Mucosa of rectum (tissue), 2 donors: ENCODE data around the gene PLET1.
A peak's percentile ranks its signal among the peaks of the same experiment; 100 is the strongest.

Experiments used
- H3K27ac ChIP-seq, 2 donors: one replicate each; pipeline ENCODE4 v1.7.0; 2013; ENCODE audit warnings: inconsistent platforms in 2 of 2, low read depth in 2 of 2, low read length in 2 of 2
- H3K27me3 ChIP-seq, 2 donors: one replicate each; pipeline ENCODE4 v1.7.0; 2013; ENCODE audit warnings: low read length in 2 of 2; ENCODE audit not compliant: control insufficient read depth in 2 of 2, insufficient read depth in 2 of 2
- H3K36me3 ChIP-seq, 2 donors: one replicate each; pipeline ENCODE4 v1.7.0; 2013; ENCODE audit warnings: low read length in 2 of 2; ENCODE audit not compliant: control insufficient read depth in 2 of 2, insufficient read depth in 2 of 2
- H3K4me1 ChIP-seq, 2 donors: one replicate each; pipeline ENCODE4 v1.7.0; 2013; ENCODE audit warnings: low read length in 2 of 2, mild to moderate bottlenecking in 1 of 2; ENCODE audit not compliant: control insufficient read depth in 2 of 2, insufficient read depth in 2 of 2
- H3K4me3 ChIP-seq, 2 donors: one replicate each; pipeline ENCODE4 v1.7.0; 2013; ENCODE audit warnings: low read length in 2 of 2
- H3K9ac ChIP-seq, 2 donors: one replicate each; pipeline ENCODE4 v1.7.0; 2013; ENCODE audit warnings: low read length in 2 of 2, low read depth in 1 of 2, mild to moderate bottlenecking in 1 of 2
- H3K9me3 ChIP-seq, 2 donors: one replicate each; pipeline ENCODE4 v1.7.0; 2013; ENCODE audit warnings: low read length in 2 of 2; ENCODE audit not compliant: control insufficient read depth in 2 of 2
- donor health status: healthy.
- donor health status: Normal muscosa, but diverticular disease.

The PLET1 gene

DNA sequence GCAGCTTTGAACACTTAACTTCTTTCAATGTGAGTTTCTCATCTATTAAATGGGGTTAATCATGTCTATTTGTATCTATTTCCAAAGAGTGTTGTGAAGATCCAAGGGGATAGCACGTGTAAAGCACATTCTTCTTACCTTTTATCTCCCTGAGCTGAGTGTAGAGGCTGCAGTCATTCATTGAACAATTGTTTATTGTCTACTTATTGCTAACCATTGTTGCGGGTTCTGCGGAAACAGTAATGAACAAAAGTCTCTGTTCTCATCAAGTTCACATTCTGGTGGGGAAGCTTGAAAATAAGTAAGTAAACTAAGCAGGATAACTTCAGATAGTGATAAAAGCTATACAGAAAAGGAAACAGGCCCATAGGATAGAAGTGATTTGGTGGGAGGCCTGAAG is 27.4 kb upstream of the PLET1 start:
- Histone ChIP-seq H3K27me3 (no peaks in the 10 kb centered on the region), H3K4me1 (peaks cover 5 to 8% of the 10 kb centered on the region in 2 donors), H3K36me3 (no peaks in the 10 kb centered on the region), H3K9ac (no peak overlapping the region), H3K27ac (no peak overlapping the region), H3K9me3 (no peaks in the 10 kb centered on the region), H3K4me3 (no peak overlapping the region)

- H3K4me3 ChIP-seq: no peak overlapping the region
- H3K36me3 ChIP-seq: no peaks in the 10 kb centered on the region
- no peak overlapping the region for H3K27ac ChIP-seq
- no peaks in the 10 kb centered on the region for H3K9me3 ChIP-seq
- peaks cover 7 to 10% of the 10 kb centered on the region in 2 donors for H3K4me1 ChIP-seq
- H3K27me3 ChIP-seq: no peaks in the 10 kb centered on the region
- no peak overlapping the region for H3K9ac ChIP-seq
These were observed 25.2 kb upstream of the PLET1 start for GRCh38 chr11:112285841-112286311.

GRCh38 chr11:112281726-112282125 is 21.1 kb upstream of the PLET1 start:
- Histone ChIP-seq H3K9ac (no peak overlapping the region), H3K27ac (no peak overlapping the region), H3K36me3 (no peaks in the 10 kb centered on the region), H3K4me3 (peak overlapping the region; percentile 34 to 42), H3K9me3 (no peaks in the 10 kb centered on the region), H3K27me3 (no peaks in the 10 kb centered on the region), H3K4me1 (peaks cover 6 to 8% of the 10 kb centered on the region in 2 donors)

DNA sequence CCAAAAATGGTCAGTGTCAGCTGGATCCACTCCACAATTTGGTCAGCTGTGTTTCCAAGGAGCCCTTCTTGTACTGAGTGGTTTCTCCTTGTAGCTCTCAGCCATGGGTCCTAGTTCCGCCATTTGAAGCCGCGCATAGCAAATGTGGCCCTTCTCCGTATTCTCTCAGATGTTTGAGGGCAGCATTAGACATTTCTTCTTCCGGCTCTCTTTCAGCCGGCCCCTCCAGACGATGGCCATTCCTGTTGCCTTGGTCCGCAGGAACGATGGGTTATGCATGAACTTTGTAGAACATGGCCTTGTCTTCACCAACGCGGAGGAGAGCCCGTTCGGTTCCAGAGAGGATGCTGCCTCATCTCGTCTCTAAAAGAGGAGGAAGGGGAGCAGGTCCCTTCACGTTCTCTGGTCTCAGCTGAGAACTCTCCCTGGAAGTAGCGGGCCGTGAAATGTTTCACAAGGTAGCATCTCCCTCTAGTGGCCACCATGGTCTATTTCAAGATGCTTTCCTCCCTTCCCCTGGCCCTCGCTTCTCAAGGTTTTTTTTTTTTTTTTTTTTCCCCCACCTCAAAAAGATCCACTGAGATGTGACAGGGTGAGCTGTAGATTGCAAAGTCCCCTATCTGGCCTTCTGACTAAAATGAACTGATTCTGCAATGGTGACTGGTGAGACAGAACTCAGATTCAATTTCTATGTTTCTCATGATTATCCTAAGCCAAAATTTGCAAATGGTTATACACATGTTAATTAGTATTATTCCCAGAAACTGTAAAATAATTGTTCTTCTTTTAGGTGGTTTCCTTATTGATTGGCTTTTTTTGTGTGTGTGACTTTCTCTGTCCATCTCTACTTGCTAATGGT is 19.8 kb upstream of the PLET1 start:
- Histone ChIP-seq H3K27ac (no peak overlapping the region), H3K4me1 (peaks cover 6 to 8% of the 10 kb centered on the region in 2 donors), H3K9me3 (no peaks in the 10 kb centered on the region), H3K36me3 (no peaks in the 10 kb centered on the region), H3K27me3 (no peaks in the 10 kb centered on the region), H3K9ac (peak overlapping the region in 1 of 2 donors; percentile 25), H3K4me3 (peak overlapping the region; percentile 59 to 67)

DNA sequence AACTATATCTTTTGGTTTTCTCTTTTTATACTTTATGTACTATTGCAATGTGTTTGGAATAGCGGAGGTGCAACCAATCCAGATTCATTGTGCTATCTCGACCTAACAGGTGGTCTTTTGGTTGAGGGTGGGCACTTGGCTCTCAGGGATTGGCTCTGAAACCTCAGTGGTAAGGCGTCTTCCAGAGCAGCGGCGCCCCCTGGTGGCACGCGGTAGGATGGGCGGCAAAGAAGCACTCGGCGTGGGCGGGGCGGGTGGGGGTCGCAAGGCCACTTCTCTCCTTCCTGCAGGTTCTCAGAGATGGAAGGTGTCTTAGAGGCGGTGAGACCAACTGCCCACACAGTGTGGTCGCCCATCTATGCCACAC is 19.2 kb upstream of the PLET1 start:
- no peak overlapping the region for H3K27ac ChIP-seq
- no peak overlapping the region for H3K9ac ChIP-seq
- peaks cover 6 to 8% of the 10 kb centered on the region in 2 donors for H3K4me1 ChIP-seq
- peak overlapping the region; percentile 59 to 67 for H3K4me3 ChIP-seq
- H3K36me3 ChIP-seq: no peaks in the 10 kb centered on the region
- no peaks in the 10 kb centered on the region for H3K27me3 ChIP-seq
- no peaks in the 10 kb centered on the region for H3K9me3 ChIP-seq

- H3K4me1 ChIP-seq: peaks cover 6 to 8% of the 10 kb centered on the region in 2 donors
- H3K36me3 ChIP-seq: no peaks in the 10 kb centered on the region
- no peak overlapping the region for H3K9ac ChIP-seq
- no peak overlapping the region for H3K27ac ChIP-seq
- H3K4me3 ChIP-seq: no peak overlapping the region
- H3K9me3 ChIP-seq: no peaks in the 10 kb centered on the region
- no peaks in the 10 kb centered on the region for H3K27me3 ChIP-seq
These were observed 18.1 kb upstream of the PLET1 start for GRCh38 chr11:112278803-112279202.

DNA sequence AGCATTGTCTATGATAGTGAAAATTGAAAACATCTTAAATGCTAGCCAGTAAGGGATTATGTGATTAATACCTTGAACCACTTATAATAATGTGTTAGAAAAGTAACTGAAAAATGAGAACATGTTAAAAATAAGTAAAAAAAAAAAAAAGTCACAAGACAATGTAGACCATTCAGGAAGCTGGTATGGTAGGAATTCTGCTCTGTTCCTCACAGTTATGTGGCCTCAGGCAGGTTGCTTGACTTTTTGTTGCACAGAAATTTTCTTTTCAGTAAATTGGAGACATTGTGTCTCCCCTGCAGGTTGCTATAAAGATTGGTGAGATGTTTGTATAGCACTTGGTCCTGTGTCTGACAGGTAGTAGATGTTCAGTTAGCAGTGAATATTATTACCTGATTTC is 17.3 kb upstream of the PLET1 start:
- H3K4me1 ChIP-seq: peaks cover 6 to 8% of the 10 kb centered on the region in 2 donors
- H3K9ac ChIP-seq: no peak overlapping the region
- no peaks in the 10 kb centered on the region for H3K9me3 ChIP-seq
- no peaks in the 10 kb centered on the region for H3K36me3 ChIP-seq
- no peak overlapping the region for H3K4me3 ChIP-seq
- no peaks in the 10 kb centered on the region for H3K27me3 ChIP-seq
- no peak overlapping the region for H3K27ac ChIP-seq

GRCh38 chr11:112277029-112277428 is 16.4 kb upstream of the PLET1 start:
- no peaks in the 10 kb centered on the region for H3K9me3 ChIP-seq
- H3K4me1 ChIP-seq: peaks cover 6% of the 10 kb centered on the region in 2 donors
- no peak overlapping the region for H3K9ac ChIP-seq
- no peaks in the 10 kb centered on the region for H3K27me3 ChIP-seq
- H3K27ac ChIP-seq: no peak overlapping the region
- H3K4me3 ChIP-seq: no peak overlapping the region
- H3K36me3 ChIP-seq: no peaks in the 10 kb centered on the region

GRCh38 chr11:112274007-112274783 is 13.5 kb upstream of the PLET1 start:
- H3K4me1 ChIP-seq: no peaks in the 10 kb centered on the region
- H3K4me3 ChIP-seq: no peak overlapping the region
- no peaks in the 10 kb centered on the region for H3K9me3 ChIP-seq
- H3K36me3 ChIP-seq: no peaks in the 10 kb centered on the region
- no peaks in the 10 kb centered on the region for H3K27me3 ChIP-seq
- no peak overlapping the region for H3K27ac ChIP-seq
- no peak overlapping the region for H3K9ac ChIP-seq

DNA sequence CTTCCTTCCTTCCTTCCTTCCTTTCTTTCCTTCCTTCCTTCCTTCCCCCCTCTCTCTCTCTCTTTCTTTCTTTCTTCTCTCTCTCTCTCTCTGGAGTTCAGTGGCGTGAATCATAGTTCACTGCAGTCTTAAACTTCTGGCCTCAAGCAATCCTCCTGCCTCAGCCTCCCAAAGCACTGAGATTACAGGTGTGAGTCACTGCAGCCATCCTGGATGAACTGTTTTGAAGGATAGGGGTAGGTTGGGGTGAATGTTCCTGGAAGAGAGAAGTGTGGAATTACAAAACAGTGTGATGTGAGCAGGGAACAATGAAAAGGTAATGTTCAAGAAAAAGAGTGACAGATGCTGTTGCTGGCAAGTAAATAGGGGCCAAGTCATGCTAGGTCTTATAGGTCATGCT is 12.4 kb upstream of the PLET1 start:
- H3K36me3 ChIP-seq: no peaks in the 10 kb centered on the region
- no peaks in the 10 kb centered on the region for H3K9me3 ChIP-seq
- H3K27me3 ChIP-seq: no peaks in the 10 kb centered on the region
- no peak overlapping the region for H3K9ac ChIP-seq
- H3K4me3 ChIP-seq: no peak overlapping the region
- H3K4me1 ChIP-seq: no peaks in the 10 kb centered on the region
- H3K27ac ChIP-seq: no peak overlapping the region
